HG03520 (cell line): ENCODE results near the gene TMC1.

Source experiments
- ATAC-seq: cut with Tn5 transposase; IDR thresholded peaks from one replicate; pipeline ENCODE4 v1.9.1; 2021; ENCODE audit warnings: mild to moderate bottlenecking, moderate library complexity; ENCODE audit not compliant: unreplicated experiment

Gene TMC1

DNA sequence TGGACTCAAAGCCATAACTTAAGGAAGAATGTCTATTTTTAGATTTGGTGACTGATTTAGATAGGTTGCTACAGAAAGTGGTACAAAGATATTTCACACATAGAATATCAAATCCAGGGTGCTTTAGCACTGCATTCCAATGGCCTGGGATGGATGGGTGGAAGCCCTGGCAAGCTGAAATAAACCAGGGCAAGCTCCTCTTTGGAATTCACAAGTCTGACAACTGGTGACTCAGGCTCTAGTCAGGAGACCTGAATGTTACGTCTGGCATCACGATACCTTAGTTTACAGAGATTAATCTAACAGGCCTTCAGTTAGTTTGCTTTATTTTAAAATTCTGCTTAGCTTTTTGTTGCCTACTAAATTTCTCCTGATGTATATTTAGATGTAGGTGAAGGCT lies 144.0 kb downstream of the TMC1 start:
- ATAC-seq = no peak

DNA sequence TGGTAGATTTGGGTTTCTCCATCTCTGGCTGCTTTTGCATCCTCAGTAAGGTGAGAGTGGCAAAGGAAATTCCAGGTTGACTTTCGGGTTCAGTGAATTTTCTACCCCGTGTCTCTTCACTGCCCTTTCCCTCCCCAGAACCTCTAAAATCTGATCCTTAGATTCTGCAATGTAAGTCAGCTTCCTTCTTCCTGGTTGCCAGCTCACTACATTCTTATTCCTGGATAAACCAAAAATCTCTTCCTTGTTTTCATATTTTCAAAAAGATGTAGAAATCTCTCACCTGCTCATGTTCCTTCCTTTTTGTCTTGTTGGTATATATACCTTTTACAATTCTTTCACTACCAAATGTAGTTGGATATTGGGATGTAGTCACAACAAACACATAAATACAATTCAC lies 145.8 kb downstream of the TMC1 start:
- ATAC-seq = no peak

GRCh38 chr9:72674961-72675360 lies 153.6 kb downstream of the TMC1 start:
- no peak for ATAC-seq

DNA sequence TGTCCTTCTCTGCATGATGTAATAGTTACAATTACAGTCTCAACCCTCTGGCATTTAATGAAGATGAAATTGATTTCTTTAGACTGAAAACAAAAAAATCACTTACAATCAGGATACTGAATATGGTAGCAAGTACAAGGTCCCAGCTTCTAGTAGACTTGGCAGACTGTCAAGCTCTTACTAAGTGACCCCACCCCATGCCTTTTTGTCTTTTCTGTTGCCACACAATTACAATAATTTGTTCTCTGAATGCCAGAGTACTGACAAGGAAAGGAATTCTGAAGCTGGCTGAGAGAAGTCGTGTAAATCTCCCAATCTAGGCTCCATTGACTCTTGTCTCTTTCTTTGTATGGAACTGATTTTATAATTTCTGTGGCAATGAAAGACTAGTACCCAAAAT lies 154.2 kb downstream of the TMC1 start:
- no peak for ATAC-seq

DNA sequence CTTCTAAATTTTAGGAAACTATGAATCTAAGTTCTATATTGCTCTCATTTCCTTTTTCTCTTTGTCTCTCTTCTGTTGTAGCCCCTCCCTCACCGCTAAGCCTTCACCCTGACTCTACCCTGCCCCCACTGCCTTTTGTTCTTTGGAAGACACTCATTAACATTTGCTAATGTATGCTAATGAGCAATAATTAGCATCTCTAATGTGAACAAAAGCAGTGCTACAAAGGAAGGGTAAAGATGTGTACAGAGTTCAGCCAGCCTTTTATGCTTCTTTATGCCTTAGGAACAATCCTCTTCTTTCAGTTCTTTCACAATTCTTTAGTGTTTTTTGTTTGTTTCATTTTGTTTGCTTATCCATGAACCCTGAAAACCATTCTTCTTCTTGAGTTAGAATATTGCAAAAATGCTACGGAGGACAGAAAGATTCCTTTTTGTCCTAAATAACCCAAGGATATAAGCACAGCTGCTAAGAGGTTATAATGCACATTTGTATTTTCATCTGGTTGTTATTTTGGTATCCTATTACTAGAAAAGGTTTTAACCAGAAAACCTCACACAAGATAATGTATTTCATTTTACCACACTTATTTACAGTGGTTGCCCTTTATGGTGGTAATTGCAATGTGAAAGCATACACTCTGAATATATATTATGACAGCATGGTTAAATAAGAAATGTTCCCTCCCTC lies 159.3 kb downstream of the TMC1 start:
- ATAC-seq = no peak

GRCh38 chr9:72681283-72681630 lies 159.8 kb downstream of the TMC1 start:
- ATAC-seq = no peak

DNA sequence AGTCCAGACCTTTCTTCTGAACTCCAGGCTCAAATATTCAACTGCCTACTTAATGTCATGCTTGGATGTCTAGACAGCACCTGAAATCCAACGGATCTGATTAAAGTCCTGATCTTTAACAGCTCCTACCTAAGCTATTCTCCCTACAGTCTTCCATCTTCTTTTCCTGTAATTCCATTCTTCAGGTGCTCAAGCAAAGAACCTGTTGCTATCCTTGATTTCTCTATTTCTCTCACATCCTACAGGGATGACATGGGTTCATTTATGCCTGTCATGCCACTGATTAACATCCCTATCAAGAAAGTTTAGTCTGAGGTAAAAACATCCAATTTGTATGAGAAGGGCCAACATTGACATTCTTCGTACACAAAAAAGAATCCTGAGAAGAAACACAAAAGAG lies 163.2 kb downstream of the TMC1 start:
- no peak for ATAC-seq

GRCh38 chr9:72685911-72686310 lies 164.5 kb downstream of the TMC1 start:
- ATAC-seq = no peak

DNA sequence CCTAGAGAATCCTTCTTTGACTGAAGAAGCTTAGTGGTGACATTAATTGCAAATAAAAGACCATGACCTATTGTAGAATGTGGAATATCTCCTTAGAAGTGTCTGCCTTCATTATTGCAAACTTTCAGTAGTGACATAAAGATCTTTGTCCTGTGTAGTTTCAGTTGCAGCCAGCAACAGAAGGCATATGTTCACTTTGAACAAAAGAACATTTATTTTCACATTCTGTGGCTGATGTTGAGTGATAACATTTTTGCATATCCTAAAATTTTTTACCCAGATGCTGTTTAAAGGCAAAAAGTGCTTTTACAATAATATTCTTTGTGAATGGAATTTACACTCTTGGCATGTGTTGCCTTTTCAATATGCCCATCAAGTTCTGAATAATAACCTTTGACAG lies 165.9 kb downstream of the TMC1 start:
- no peak for ATAC-seq

GRCh38 chr9:72691671-72692070 lies 170.3 kb downstream of the TMC1 start:
- no peak for ATAC-seq

DNA sequence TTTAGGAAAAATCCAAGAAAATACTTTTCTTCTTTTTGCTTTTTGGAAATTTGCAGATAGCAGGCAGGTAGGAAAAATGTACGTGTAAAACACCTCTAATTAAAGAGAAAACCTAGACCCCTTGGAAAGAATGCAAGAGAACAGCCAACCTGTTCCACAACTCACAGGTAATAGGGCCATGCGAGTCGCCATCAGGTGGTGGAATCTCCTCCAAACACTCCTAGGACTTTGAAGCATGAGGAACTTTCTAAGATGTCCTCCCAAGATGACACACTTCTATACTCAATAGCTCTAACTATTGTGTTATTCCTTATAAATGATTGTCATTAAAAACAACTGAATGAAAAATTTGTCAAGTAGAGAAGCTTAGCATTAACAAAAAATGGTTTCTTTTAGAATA lies 174.0 kb downstream of the TMC1 start:
- no peak for ATAC-seq

GRCh38 chr9:72696511-72696910 lies 175.1 kb downstream of the TMC1 start:
- ATAC-seq = no peak

- ATAC-seq = no peak
Measured at GRCh38 chr9:72701510-72701909, 180.1 kb downstream of the TMC1 start.

- ATAC-seq = no peak
Measured at GRCh38 chr9:72703574-72703973, 182.2 kb downstream of the TMC1 start.

GRCh38 chr9:72704688-72705375 lies 183.4 kb downstream of the TMC1 start:
- ATAC-seq = no peak

- ATAC-seq = no peak
Measured at GRCh38 chr9:72718503-72718902, 197.1 kb downstream of the TMC1 start.

DNA sequence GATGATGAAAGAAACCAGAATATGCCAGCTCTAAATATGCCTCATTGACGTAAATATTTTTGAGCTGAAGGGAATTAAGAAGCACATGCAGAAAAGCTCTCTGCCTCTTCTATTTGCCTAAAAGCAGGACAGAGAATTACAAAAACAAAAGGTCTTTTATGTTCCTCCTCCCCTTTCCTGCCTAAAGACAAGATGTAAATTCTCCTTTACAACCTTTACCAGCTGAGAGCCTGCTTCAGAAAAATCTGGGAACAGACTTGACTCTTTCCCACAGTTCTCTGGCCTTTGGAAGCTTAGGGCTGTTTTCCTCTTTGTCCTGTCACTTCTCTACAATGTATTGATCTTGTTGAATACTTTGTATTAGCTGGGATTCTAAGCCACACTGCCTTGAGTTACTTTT lies 199.7 kb downstream of the TMC1 start:
- ATAC-seq = no peak

DNA sequence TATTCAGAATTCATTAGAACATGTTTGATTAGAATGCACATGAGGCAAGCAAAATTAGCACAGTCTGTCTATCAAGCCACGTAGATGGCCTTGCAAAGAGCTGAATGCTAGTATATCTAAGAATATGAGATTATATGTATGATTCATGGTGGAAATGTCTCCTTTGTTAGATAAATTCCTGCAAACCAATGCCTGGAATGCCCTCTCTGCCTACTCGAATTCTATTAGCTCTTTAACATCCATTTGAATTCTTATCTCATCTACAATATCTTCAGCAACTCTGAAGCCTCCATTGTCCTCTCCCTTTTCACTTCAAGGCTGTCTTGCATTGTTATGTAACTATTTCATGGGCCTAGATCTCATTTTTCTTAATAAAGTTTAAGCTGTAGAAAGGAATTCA lies 205.5 kb downstream of the TMC1 start:
- no peak for ATAC-seq

DNA sequence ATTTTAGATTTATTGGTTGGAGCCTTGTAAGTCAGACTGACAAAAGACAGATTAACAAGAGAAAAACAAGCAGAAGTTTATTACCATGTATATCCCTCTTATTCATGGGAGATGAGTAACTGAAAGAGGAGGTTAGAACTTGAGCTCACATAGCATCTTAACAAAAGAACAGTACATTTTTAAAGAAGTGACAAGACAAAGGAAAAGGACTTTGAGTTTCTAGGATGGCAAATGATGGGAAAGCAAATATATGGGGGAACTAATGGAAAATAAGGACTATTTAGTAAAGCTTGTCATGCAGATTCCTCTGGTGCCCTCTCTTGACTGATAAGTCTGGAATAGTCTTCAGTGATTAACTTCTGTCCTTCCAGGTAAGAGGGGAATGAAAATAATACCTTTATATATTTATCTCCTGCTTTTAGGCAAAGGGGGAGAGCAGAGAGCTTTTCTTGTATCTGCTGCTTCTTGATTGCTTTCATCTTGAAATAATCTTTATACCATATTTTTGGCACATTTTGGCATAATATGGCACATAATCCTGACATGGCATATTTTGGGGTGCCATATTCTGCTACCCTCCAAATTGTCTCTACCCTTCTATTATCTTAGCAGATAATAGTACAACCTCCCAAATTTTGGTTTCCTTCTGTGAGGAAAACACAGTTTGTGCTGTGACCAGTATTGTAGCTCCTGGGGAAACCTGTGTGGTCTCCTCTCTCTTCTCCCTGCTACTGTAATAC lies 206.8 kb downstream of the TMC1 start:
- no peak for ATAC-seq

- ATAC-seq = no peak
Measured at GRCh38 chr9:72733895-72734294, 212.5 kb downstream of the TMC1 start.

DNA sequence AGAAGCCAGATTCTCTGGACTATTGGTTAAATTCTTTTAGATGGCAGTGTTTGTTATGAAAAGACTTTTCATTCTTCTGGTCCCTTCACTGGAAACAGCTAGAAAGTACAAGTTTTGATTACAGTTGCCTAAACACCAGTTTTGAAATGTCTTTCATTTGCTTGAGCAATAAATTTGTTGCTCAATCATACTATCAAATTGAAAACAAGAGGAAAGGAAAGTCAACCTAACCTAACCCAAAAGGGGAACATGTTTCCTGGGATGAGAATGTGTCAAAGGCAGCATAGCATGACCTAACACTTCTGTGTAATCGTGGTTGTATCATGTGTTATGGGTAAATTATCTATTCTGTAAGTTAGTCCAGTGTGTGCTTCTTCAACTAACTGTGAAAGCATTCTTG lies 213.2 kb downstream of the TMC1 start:
- no peak for ATAC-seq

GRCh38 chr9:72743836-72744235 lies 222.4 kb downstream of the TMC1 start:
- no peak for ATAC-seq
